Osteoblast (primary cell): ENCODE data around the gene MBOAT1. TPM values are rescaled to one million over a fixed set of nuclear protein-coding genes. Genes with fewer than 3 reads are reported as not detected.

Source experiments
- DNase-seq: peaks from one replicate; pipeline ENCODE4 v3.0.0; 2011; ENCODE audit warnings: low spot score, mixed read lengths; ENCODE audit not compliant: insufficient read length; ENCODE audit errors: missing footprints
- H2AFZ ChIP-seq: 2 replicates; pipeline ENCODE4 v1.6.0; 2011; ENCODE audit warnings: mild to moderate bottlenecking, low read length
- H3K27ac ChIP-seq: 2 replicates; pipeline ENCODE4 v1.5.1; 2011; ENCODE audit warnings: mild to moderate bottlenecking, low read depth, low read length, moderate library complexity
- H3K27me3 ChIP-seq: 2 replicates; pipeline ENCODE4 v1.6.0; 2012; ENCODE audit warnings: mild to moderate bottlenecking, control low read depth, inconsistent platforms, low read length, moderate library complexity; ENCODE audit not compliant: insufficient read depth
- H3K36me3 ChIP-seq: 2 replicates; pipeline ENCODE4 v1.5.1; 2011; ENCODE audit warnings: mild to moderate bottlenecking, low read length, control low read depth, moderate library complexity; ENCODE audit not compliant: insufficient read depth
- H3K4me1 ChIP-seq: 2 replicates; pipeline ENCODE4 v1.5.1; 2011; ENCODE audit warnings: mild to moderate bottlenecking, low read length, control low read depth, moderate library complexity; ENCODE audit not compliant: insufficient read depth
- H3K4me2 ChIP-seq: 2 replicates; pipeline ENCODE4 v1.6.0; 2011; ENCODE audit warnings: mild to moderate bottlenecking, low read length; ENCODE audit not compliant: insufficient read depth
- H3K4me3 ChIP-seq: fragments of 200-600 bp; sonication (generic); 3 replicates; pipeline ENCODE4 v1.5.1; 2012; ENCODE audit warnings: mild to moderate bottlenecking, low read length, inconsistent platforms; ENCODE audit not compliant: insufficient read depth
- H3K79me2 ChIP-seq: 2 replicates; pipeline ENCODE4 v1.6.0; 2012; ENCODE audit warnings: mild to moderate bottlenecking, low read length, control low read depth, inconsistent platforms; ENCODE audit not compliant: insufficient read depth
- H3K9me3 ChIP-seq: 2 replicates; pipeline ENCODE4 v1.5.1; 2011; ENCODE audit warnings: low read depth, low read length, control low read depth
- H4K20me1 ChIP-seq: 2 replicates; pipeline ENCODE4 v1.6.0; 2012; ENCODE audit warnings: mild to moderate bottlenecking, low read length, control low read depth; ENCODE audit not compliant: insufficient read depth
- CTCF ChIP-seq: IDR thresholded peaks from 2 replicates; pipeline ENCODE4 v1.5.1; 2011; ENCODE audit warnings: mild to moderate bottlenecking, low read depth, low read length, moderate library complexity; ENCODE audit errors: extremely low read depth
- total RNA-seq: library from RNA; depleted of rRNA; stranded (reverse); fragments of >200 nt; gene quantifications from 2 replicates; pipeline ENCODE4 v1.2.3, GENCODE V29; 2012

The MBOAT1 gene
- total RNA-seq, 1 donor, result 1.4 TPM

DNA sequence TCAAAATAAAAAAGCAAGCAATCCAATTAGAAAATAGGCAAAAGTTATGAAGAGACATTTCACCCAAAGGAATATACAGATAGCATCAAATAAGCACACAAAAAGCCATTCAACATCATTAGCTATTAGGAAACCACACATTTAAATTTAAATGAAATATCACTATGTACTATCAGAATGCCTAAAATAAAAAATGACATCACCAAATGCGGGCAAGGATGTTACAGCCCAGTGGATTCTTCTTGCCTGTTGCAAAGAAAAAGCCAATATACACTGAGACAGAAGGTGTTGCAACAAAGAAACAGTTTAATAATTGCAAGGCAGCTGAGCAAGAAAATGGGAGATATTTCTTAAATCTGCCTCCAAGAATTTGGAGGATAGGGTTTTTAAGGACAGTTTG lies 31.0 kb upstream of the MBOAT1 start:
- no peak overlapping the region for H3K4me3 ChIP-seq
- DNase-seq, result no peak
- TF ChIP-seq CTCF, result no peak
- H3K27ac ChIP-seq, result no peak overlapping the region
- no peaks in the 10 kb centered on the region for H4K20me1 ChIP-seq
- H3K4me1 ChIP-seq, result no peaks in the 10 kb centered on the region
- H3K9me3 ChIP-seq, result no peaks in the 10 kb centered on the region
- H2AFZ ChIP-seq, result no peak overlapping the region
- H3K36me3 ChIP-seq, result no peaks in the 10 kb centered on the region
- no peaks in the 10 kb centered on the region for H3K79me2 ChIP-seq
- no peak overlapping the region for H3K4me2 ChIP-seq
- H3K27me3 ChIP-seq, result no peaks in the 10 kb centered on the region

DNA sequence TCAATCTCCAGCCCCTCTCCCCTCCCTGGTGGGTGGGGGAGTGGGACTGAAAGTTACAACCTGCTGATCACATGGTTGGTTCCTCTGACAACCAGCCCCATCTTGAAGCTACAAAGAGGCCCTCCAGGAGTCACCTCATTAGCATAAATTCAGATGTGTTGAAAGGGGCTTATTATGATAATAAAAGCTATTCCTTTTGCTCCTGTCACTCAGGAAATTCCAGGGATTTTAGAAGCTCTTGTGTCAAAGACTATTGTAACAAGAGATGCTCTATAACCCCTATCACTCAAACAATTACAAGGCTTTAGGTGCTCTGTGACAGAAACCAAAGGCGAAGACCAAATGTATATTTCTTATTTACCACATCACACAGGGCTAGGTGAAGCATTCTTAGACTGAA lies 30.1 kb upstream of the MBOAT1 start:
- Histone ChIP-seq H3K27ac (no peak overlapping the region), H3K4me3 (no peak overlapping the region), H3K36me3 (no peaks in the 10 kb centered on the region), H3K9me3 (no peaks in the 10 kb centered on the region), H2AFZ (no peak overlapping the region), H3K4me2 (no peak overlapping the region), H3K4me1 (no peaks in the 10 kb centered on the region), H4K20me1 (no peaks in the 10 kb centered on the region), H3K79me2 (no peaks in the 10 kb centered on the region), H3K27me3 (no peaks in the 10 kb centered on the region)
- no peak for DNase-seq
- no peak for TF ChIP-seq CTCF

DNA sequence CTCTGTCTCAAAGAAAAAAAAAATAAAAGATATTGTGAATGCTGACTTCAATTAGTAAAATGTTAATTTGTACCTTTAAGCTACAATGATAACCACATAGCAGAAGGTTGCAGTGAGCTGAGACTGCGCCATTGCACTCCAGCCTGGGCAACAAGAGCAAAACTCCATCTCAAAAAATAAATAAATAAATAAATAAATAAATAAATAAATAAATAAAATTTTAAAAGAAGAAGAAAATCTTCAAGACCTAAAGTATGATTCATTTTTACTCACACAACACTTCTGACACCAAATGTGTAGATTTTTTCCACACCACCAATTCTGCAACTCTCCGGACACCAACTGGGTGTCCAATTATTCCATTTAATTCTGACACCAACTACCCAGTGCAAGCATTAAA lies 28.8 kb upstream of the MBOAT1 start:
- no peaks in the 10 kb centered on the region for H3K36me3 ChIP-seq
- TF ChIP-seq CTCF, result no peak
- no peak for DNase-seq
- no peaks in the 10 kb centered on the region for H3K79me2 ChIP-seq
- H4K20me1 ChIP-seq, result no peaks in the 10 kb centered on the region
- H3K27ac ChIP-seq, result no peak overlapping the region
- no peaks in the 10 kb centered on the region for H3K9me3 ChIP-seq
- H3K4me2 ChIP-seq, result no peak overlapping the region
- no peak overlapping the region for H2AFZ ChIP-seq
- no peaks in the 10 kb centered on the region for H3K4me1 ChIP-seq
- H3K4me3 ChIP-seq, result no peak overlapping the region
- H3K27me3 ChIP-seq, result no peaks in the 10 kb centered on the region

- TF ChIP-seq CTCF, result no peak
Observed at GRCh38 chr6:20238688-20239587, 26.7 kb upstream of the MBOAT1 start.

More at GRCh38 chr6:20238688-20239587, 26.7 kb upstream of the MBOAT1 start:
- no peak overlapping the region for H3K4me3 ChIP-seq
- H3K4me2 ChIP-seq, result no peak overlapping the region
- H3K27ac ChIP-seq, result no peak overlapping the region
- no peaks in the 10 kb centered on the region for H3K36me3 ChIP-seq
- DNase-seq, result no peak
- H3K79me2 ChIP-seq, result no peaks in the 10 kb centered on the region
- no peaks in the 10 kb centered on the region for H3K9me3 ChIP-seq
- no peaks in the 10 kb centered on the region for H4K20me1 ChIP-seq
- H3K27me3 ChIP-seq, result no peaks in the 10 kb centered on the region
- no peak overlapping the region for H2AFZ ChIP-seq
- no peaks in the 10 kb centered on the region for H3K4me1 ChIP-seq
